Astrocyte (in vitro differentiated cells and primary cell): Measurements from ENCODE around the gene CCDC88B. TPM values are rescaled to one million over a fixed set of nuclear protein-coding genes. Genes with fewer than 3 reads are reported as not detected.

Experiments
- DNase-seq: peaks from one replicate; pipeline ENCODE4 v3.0.0-alpha.2; 2010; ENCODE audit warnings: low read depth
- FAIRE-seq: peaks from 2 replicates; lab custom pipeline; 2011; peaks lifted over from hg19 to GRCh38; lab: Jason Lieb, UNC
- H2AFZ ChIP-seq: 2 replicates; pipeline ENCODE4 v1.6.0; 2012; ENCODE audit warnings: low read depth, low read length, inconsistent platforms
- H3K27ac ChIP-seq: 2 replicates; pipeline ENCODE4 v1.5.1; 2011; ENCODE audit warnings: low read depth, low read length, inconsistent platforms
- H3K27me3 ChIP-seq: 2 replicates; pipeline ENCODE4 v1.6.0; 2011; ENCODE audit warnings: low read length, inconsistent platforms; ENCODE audit not compliant: insufficient read depth
- H3K36me3 ChIP-seq: 2 replicates; pipeline ENCODE4 v1.5.1; 2011; ENCODE audit warnings: low read length, inconsistent platforms; ENCODE audit not compliant: insufficient read depth
- H3K4me1 ChIP-seq: 2 replicates; pipeline ENCODE4 v1.5.1; 2011; ENCODE audit warnings: low read length, inconsistent platforms; ENCODE audit not compliant: insufficient read depth
- H3K4me2 ChIP-seq: 2 replicates; pipeline ENCODE4 v1.6.0; 2012; ENCODE audit warnings: low read length, inconsistent platforms
- H3K4me3 ChIP-seq: 2 replicates; pipeline ENCODE4 v1.5.1; 2011; ENCODE audit warnings: low read depth, mild to moderate bottlenecking, low read length, inconsistent platforms; ENCODE audit not compliant: insufficient read depth
- H3K79me2 ChIP-seq: 2 replicates; pipeline ENCODE4 v1.6.0; 2012; ENCODE audit warnings: mild to moderate bottlenecking, low read length, inconsistent platforms; ENCODE audit not compliant: insufficient read depth
- H3K9ac ChIP-seq: 2 replicates; pipeline ENCODE4 v1.6.0; 2012; ENCODE audit warnings: mild to moderate bottlenecking, low read length, inconsistent platforms
- H3K9me3 ChIP-seq: 2 replicates; pipeline ENCODE4 v1.5.1; 2012; ENCODE audit warnings: low read depth, mild to moderate bottlenecking, low read length, inconsistent platforms; ENCODE audit not compliant: insufficient read depth
- H4K20me1 ChIP-seq: 2 replicates; pipeline ENCODE4 v1.6.0; 2012; ENCODE audit warnings: low read length, inconsistent platforms; ENCODE audit not compliant: insufficient read depth
- H3K27ac Mint-ChIP-seq: one replicate; pipeline ENCODE4 v1.8.0; 2021; ENCODE audit warnings: mild to moderate bottlenecking, mixed read lengths; ENCODE audit not compliant: unreplicated experiment
- H3K27me3 Mint-ChIP-seq: one replicate; pipeline ENCODE4 v1.8.0; 2021; ENCODE audit warnings: low read depth, mixed read lengths; ENCODE audit not compliant: unreplicated experiment
- H3K36me3 Mint-ChIP-seq: one replicate; pipeline ENCODE4 v1.8.0; 2021; ENCODE audit warnings: low read depth, mixed read lengths; ENCODE audit not compliant: unreplicated experiment
- H3K4me1 Mint-ChIP-seq: one replicate; pipeline ENCODE4 v1.8.0; 2021; ENCODE audit warnings: low read depth, mixed read lengths; ENCODE audit not compliant: unreplicated experiment
- H3K4me3 Mint-ChIP-seq: one replicate; pipeline ENCODE4 v1.8.0; 2021; ENCODE audit warnings: mild to moderate bottlenecking, moderate library complexity, mixed read lengths; ENCODE audit not compliant: unreplicated experiment
- H3K9me3 Mint-ChIP-seq: one replicate; pipeline ENCODE4 v1.8.0; 2021; ENCODE audit warnings: mild to moderate bottlenecking, mixed read lengths; ENCODE audit not compliant: unreplicated experiment
- EZH2 ChIP-seq: IDR thresholded peaks from 2 replicates; pipeline ENCODE4 v1.6.1; 2012; ENCODE audit warnings: mild to moderate bottlenecking, low read length, inconsistent platforms; ENCODE audit not compliant: insufficient read depth
- total RNA-seq: library from RNA; stranded (reverse); gene quantifications from 2 replicates; pipeline ENCODE4 v1.2.1, GENCODE V29; 2021
- TF ChIP-seq, protein P1 (sequence below): IDR thresholded peaks from 2 replicates; pipeline ENCODE4 v1.5.1; 2011; ENCODE audit warnings: low read depth, mild to moderate bottlenecking, inconsistent platforms, low read length, moderate library complexity; ENCODE audit not compliant: insufficient read depth

Gene CCDC88B
- total RNA-seq, 1 donor from 2014 or later, result 1.2 TPM

DNA sequence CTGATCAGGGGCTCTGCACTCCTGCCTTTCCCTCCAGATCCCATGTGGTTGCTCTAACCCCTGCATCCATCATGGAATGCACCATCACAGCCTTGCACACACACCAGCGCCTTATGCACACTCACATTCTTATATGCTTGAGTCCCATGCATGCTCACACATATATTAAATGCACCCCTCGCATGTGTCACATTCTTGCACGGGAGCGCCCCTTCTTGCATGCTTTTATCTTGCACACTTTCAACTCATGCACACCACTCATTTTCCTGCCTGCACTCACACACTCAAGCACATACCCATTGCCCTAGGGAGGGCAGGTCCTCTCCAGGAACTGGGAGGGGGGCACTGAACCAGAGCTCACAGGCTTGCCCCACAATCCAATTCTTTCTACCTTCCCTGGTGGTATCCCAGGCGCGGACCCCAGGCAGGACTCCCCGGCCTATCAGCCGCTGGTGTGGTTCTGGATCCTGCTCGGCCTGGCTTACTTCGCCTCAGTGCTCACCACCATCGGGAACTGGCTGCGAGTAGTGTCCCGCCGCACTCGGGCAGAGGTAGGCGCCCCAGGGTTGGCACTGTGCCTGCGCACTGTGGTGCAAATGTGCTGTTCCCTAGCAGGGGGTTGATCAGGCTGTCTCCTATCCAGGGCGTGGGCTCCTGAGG lies 42.2 kb upstream of the CCDC88B start:
- Mint-ChIP-seq H3K27me3 (peaks cover 66% of the 10 kb centered on the region), H3K36me3 (no peaks in the 10 kb centered on the region), H3K4me1 (peaks cover 10% of the 10 kb centered on the region), H3K9me3 (no peaks in the 10 kb centered on the region), H3K4me3 (peak overlapping the region; percentile 45), H3K27ac (no peak overlapping the region)
- H3K27ac ChIP-seq, result no peak overlapping the region
- H2AFZ ChIP-seq, result no peak overlapping the region
- H4K20me1 ChIP-seq, result peaks cover 11% of the 10 kb centered on the region
- no peak overlapping the region for H3K4me2 ChIP-seq
- H3K36me3 ChIP-seq, result no peaks in the 10 kb centered on the region
- H3K27me3 ChIP-seq, result peaks cover 71% of the 10 kb centered on the region
- H3K9ac ChIP-seq, result no peak overlapping the region
- H3K4me1 ChIP-seq, result peaks cover 11% of the 10 kb centered on the region
- DNase-seq (no peak), FAIRE-seq (no peak)
- no peak overlapping the region for H3K4me3 ChIP-seq
- no peaks in the 10 kb centered on the region for H3K79me2 ChIP-seq
- H3K9me3 ChIP-seq, result no peaks in the 10 kb centered on the region
- TF ChIP-seq, protein P1, sequence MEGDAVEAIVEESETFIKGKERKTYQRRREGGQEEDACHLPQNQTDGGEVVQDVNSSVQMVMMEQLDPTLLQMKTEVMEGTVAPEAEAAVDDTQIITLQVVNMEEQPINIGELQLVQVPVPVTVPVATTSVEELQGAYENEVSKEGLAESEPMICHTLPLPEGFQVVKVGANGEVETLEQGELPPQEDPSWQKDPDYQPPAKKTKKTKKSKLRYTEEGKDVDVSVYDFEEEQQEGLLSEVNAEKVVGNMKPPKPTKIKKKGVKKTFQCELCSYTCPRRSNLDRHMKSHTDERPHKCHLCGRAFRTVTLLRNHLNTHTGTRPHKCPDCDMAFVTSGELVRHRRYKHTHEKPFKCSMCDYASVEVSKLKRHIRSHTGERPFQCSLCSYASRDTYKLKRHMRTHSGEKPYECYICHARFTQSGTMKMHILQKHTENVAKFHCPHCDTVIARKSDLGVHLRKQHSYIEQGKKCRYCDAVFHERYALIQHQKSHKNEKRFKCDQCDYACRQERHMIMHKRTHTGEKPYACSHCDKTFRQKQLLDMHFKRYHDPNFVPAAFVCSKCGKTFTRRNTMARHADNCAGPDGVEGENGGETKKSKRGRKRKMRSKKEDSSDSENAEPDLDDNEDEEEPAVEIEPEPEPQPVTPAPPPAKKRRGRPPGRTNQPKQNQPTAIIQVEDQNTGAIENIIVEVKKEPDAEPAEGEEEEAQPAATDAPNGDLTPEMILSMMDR, result no peak
- TF ChIP-seq EZH2, result peak; percentile 72

DNA sequence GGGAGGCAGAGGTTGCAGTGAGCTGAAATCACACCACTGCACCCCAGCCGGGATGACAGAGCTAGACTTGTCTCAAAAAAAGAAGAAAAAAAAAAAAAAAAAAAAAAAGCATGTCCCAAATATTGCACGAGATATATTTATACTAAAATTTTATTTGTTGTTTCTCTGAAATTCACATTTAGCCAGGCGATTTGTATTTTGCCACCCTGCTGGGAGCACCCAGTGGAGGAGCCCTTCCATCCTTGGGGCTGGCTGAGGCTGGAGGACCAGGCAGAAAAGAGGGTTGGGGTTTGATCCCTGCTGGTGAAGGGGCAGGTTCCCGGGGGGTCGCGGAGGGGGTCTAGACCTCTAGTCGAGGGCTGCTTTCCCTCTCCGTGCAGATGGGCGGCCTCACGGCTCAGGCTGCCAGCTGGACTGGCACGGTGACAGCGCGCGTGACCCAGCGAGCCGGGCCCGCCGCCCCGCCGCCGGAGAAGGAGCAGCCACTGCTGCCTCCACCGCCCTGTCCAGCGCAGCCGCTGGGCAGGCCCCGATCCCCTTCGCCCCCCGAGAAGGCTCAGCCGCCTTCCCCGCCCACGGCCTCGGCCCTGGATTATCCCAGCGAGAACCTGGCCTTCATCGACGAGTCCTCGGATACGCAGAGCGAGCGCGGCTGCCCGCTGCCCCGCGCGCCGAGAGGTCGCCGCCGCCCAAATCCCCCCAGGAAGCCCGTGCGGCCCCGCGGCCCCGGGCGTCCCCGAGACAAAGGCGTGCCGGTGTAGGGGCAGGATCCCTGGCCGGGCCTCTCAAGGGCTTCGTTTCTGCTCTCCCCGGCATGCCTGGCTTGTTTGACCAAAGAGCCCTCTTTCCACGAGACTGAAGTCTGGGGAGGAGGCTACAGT lies 40.8 kb upstream of the CCDC88B start:
- no peaks in the 10 kb centered on the region for H3K9me3 Mint-ChIP-seq
- H3K4me2 ChIP-seq, result peak overlapping the region; percentile 81
- H3K27ac Mint-ChIP-seq, result no peak overlapping the region
- no peaks in the 10 kb centered on the region for H3K36me3 Mint-ChIP-seq
- no peaks in the 10 kb centered on the region for H3K36me3 ChIP-seq
- no peak for FAIRE-seq
- H4K20me1 ChIP-seq, result peaks cover 6% of the 10 kb centered on the region
- TF ChIP-seq, protein P1, result no peak
- peak; percentile 57 for TF ChIP-seq EZH2
- peaks cover 60% of the 10 kb centered on the region for H3K27me3 ChIP-seq
- peak overlapping the region; percentile 5 for H3K4me3 ChIP-seq
- peaks cover 10% of the 10 kb centered on the region for H3K4me1 Mint-ChIP-seq
- peaks cover 60% of the 10 kb centered on the region for H3K27me3 Mint-ChIP-seq
- H3K4me3 Mint-ChIP-seq, result no peak overlapping the region
- no peaks in the 10 kb centered on the region for H3K79me2 ChIP-seq
- H3K4me1 ChIP-seq, result peaks cover 11% of the 10 kb centered on the region
- H2AFZ ChIP-seq, result peak overlapping the region; percentile 60
- DNase-seq, result no peak
- no peak overlapping the region for H3K9ac ChIP-seq
- no peaks in the 10 kb centered on the region for H3K9me3 ChIP-seq
- no peak overlapping the region for H3K27ac ChIP-seq
